Measurements from ENCODE around the gene NBEA. TPM values are rescaled to one million over a fixed set of nuclear protein-coding genes. Genes with fewer than 3 reads are reported as not detected.

Gene NBEA
- total RNA-seq, 4 donors from 2014 or later = 4.4 to 6.2 (median 5.5) TPM

- TF ChIP-seq CTCF (IDR thresholded peaks at IDR 0.05; ENCODE audit: low read depth) = no peak
Observed at GRCh38 chr13:34913040-34913439, 29.0 kb upstream of the NBEA start.

- no peak for TF ChIP-seq CTCF (IDR thresholded peaks at IDR 0.05; ENCODE audit: low read depth)
Observed at GRCh38 chr13:34914416-34914815, 27.7 kb upstream of the NBEA start.

GRCh38 chr13:34926508-34926907 lies 15.6 kb upstream of the NBEA start:
- no peak for TF ChIP-seq CTCF (IDR thresholded peaks at IDR 0.05; ENCODE audit: low read depth)

GRCh38 chr13:34931572-34931971 lies 10.5 kb upstream of the NBEA start:
- no peak for TF ChIP-seq CTCF (IDR thresholded peaks at IDR 0.05; ENCODE audit: low read depth)

- TF ChIP-seq CTCF (IDR thresholded peaks at IDR 0.05; ENCODE audit: low read depth) = no peak
Observed at GRCh38 chr13:34933349-34933748, 8.7 kb upstream of the NBEA start.

- TF ChIP-seq CTCF (IDR thresholded peaks at IDR 0.05; ENCODE audit: low read depth) = no peak
Observed at GRCh38 chr13:34933786-34934185, 8.3 kb upstream of the NBEA start.

GRCh38 chr13:34935841-34936240 lies 6.2 kb upstream of the NBEA start:
- no peak for TF ChIP-seq CTCF (IDR thresholded peaks at IDR 0.05; ENCODE audit: low read depth)
